Osteocyte (in vitro differentiated cells): Measurements from ENCODE around the gene PCP2. TPM values are rescaled to one million over a fixed set of nuclear protein-coding genes. Genes with fewer than 3 reads are reported as not detected.

ENCODE experiments used
- DNase-seq: peaks from one replicate; pipeline ENCODE4 v3.0.0; 2021; ENCODE audit warnings: mixed read lengths; ENCODE audit not compliant: unreplicated experiment; ENCODE audit errors: extremely low spot score
- H3K27ac Mint-ChIP-seq: one replicate; pipeline ENCODE4 v1.8.0; 2021; ENCODE audit warnings: mild to moderate bottlenecking, mixed read lengths; ENCODE audit not compliant: unreplicated experiment
- H3K27me3 Mint-ChIP-seq: one replicate; pipeline ENCODE4 v1.8.0; 2021; ENCODE audit warnings: mixed read lengths; ENCODE audit not compliant: unreplicated experiment
- H3K36me3 Mint-ChIP-seq: one replicate; pipeline ENCODE4 v1.8.0; 2021; ENCODE audit warnings: mixed read lengths; ENCODE audit not compliant: unreplicated experiment
- H3K4me1 Mint-ChIP-seq: one replicate; pipeline ENCODE4 v1.8.0; 2021; ENCODE audit warnings: mixed read lengths; ENCODE audit not compliant: unreplicated experiment
- H3K4me3 Mint-ChIP-seq: one replicate; pipeline ENCODE4 v1.8.0; 2021; ENCODE audit warnings: mild to moderate bottlenecking, moderate library complexity, mixed read lengths; ENCODE audit not compliant: unreplicated experiment
- H3K9me3 Mint-ChIP-seq: one replicate; pipeline ENCODE4 v1.8.0; 2021; ENCODE audit warnings: mixed read lengths; ENCODE audit not compliant: unreplicated experiment
- long read RNA-seq: library from polyadenylated mRNA; unstranded; transcript quantifications from one replicate; pipeline ENCODE4 v2.0.0, GENCODE V29; 2021
- total RNA-seq: library from RNA; stranded (reverse); gene quantifications from 2 replicates; pipeline ENCODE4 v1.2.1, GENCODE V29; 2021
- TF ChIP-seq, protein P1 (sequence below): fragments of 200-600 bp; sonication (generic); IDR thresholded peaks from 2 replicates; pipeline ENCODE4 v1.5.0; 2021; ENCODE audit warnings: antibody characterized with exemption, mild to moderate bottlenecking, moderate library complexity

PCP2 gene
- not detected in 2 replicates for total RNA-seq
- long read RNA-seq = 0 reads

DNA sequence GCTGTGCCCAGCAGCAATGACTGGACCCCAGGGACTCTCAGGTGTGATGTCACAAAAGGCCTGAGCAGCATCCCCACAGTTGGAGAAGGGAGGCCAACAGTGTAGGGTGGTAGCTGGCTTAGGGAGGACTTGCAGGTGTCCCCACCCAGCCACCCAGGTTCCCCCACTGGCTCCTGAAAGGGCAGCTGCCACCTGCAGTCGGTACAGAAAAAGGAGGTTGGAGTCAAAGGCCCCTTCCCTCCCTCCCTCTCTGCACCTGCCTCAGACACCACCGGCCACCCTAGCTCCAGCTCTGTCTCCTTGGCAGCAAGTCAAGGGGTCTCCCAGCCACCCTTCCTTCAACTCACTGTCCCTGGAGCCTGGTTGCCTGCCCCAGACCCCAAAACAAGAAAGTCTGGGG lies at the start of gene PCP2:
PCP2 (minus strand) TSS at position 22 of the 400 bp plus-strand sequence. CDS start 262 bp downstream, outside the sequence.
- TF ChIP-seq, protein P1, sequence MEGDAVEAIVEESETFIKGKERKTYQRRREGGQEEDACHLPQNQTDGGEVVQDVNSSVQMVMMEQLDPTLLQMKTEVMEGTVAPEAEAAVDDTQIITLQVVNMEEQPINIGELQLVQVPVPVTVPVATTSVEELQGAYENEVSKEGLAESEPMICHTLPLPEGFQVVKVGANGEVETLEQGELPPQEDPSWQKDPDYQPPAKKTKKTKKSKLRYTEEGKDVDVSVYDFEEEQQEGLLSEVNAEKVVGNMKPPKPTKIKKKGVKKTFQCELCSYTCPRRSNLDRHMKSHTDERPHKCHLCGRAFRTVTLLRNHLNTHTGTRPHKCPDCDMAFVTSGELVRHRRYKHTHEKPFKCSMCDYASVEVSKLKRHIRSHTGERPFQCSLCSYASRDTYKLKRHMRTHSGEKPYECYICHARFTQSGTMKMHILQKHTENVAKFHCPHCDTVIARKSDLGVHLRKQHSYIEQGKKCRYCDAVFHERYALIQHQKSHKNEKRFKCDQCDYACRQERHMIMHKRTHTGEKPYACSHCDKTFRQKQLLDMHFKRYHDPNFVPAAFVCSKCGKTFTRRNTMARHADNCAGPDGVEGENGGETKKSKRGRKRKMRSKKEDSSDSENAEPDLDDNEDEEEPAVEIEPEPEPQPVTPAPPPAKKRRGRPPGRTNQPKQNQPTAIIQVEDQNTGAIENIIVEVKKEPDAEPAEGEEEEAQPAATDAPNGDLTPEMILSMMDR = no peak
- Mint-ChIP-seq H3K27ac (no peak within 1 kb of the TSS), H3K4me1 (peaks cover 20% of the 10 kb centered on the region), H3K36me3 (no peaks in the 10 kb centered on the region), H3K4me3 (no peak within 1 kb of the TSS), H3K27me3 (peaks cover 16% of the 10 kb centered on the region), H3K9me3 (no peaks in the 10 kb centered on the region)
- no peak for DNase-seq

DNA sequence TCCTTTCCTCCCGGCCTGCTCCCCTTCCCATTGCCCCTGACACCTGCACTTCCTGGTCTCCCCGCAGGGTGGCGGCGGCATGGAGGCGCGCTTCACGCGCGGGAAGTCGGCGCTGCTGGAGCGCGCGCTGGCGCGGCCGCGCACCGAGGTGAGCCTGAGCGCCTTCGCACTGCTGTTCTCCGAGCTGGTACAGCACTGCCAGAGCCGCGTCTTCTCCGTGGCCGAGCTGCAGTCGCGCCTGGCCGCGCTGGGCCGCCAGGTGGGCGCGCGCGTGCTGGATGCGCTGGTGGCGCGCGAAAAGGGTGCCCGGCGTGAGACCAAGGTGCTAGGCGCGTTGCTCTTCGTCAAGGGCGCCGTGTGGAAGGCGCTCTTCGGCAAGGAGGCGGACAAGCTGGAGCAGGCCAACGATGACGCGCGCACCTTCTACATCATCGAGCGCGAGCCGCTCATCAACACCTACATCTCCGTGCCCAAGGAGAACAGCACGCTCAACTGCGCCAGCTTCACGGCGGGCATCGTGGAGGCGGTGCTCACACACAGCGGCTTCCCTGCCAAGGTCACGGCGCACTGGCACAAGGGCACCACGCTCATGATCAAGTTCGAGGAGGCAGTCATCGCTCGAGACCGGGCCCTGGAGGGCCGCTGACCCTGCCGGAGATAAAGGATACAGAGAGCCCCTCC lies 48.8 kb upstream of the PCP2 start:
- TF ChIP-seq, protein P1 = no peak
- no peak overlapping the region for H3K27ac Mint-ChIP-seq
- H3K4me3 Mint-ChIP-seq = peak overlapping the region; percentile 86
- H3K27me3 Mint-ChIP-seq = peaks cover 6% of the 10 kb centered on the region
- H3K4me1 Mint-ChIP-seq = peaks cover 6% of the 10 kb centered on the region
- H3K36me3 Mint-ChIP-seq = peaks cover 11% of the 10 kb centered on the region
- no peak for DNase-seq
- no peaks in the 10 kb centered on the region for H3K9me3 Mint-ChIP-seq

- TF ChIP-seq, protein P1 = peak; percentile 51
- Mint-ChIP-seq H3K27me3 (peaks cover 12% of the 10 kb centered on the region), H3K36me3 (peaks cover 11% of the 10 kb centered on the region), H3K4me1 (peaks cover 6% of the 10 kb centered on the region), H3K9me3 (no peaks in the 10 kb centered on the region), H3K4me3 (peak overlapping the region; percentile 86), H3K27ac (peak overlapping the region; percentile 71)
- no peak for DNase-seq
These were observed 48.0 kb upstream of the PCP2 start for GRCh38 chr19:7681340-7682174.

- peak; percentile 96 for DNase-seq
- peak within 1 kb of the TSS; percentile 71 for H3K27ac Mint-ChIP-seq
- peaks cover 6% of the 10 kb centered on the region for H3K4me1 Mint-ChIP-seq
- TF ChIP-seq, protein P1 = peak; percentile 99
- peaks cover 15% of the 10 kb centered on the region for H3K27me3 Mint-ChIP-seq
- H3K36me3 Mint-ChIP-seq = peaks cover 11% of the 10 kb centered on the region
- H3K4me3 Mint-ChIP-seq = peak within 1 kb of the TSS; percentile 86
- no peaks in the 10 kb centered on the region for H3K9me3 Mint-ChIP-seq
These were observed 47.3 kb upstream of the PCP2 start, which contains the start of gene TRAPPC5 for GRCh38 chr19:7680606-7681339. TSS of gene TRAPPC5 (plus strand) at chr19:7680833. CDS start at chr19:7682254, 1,421 bp downstream.
